Measurements from ENCODE around the gene MINDY2. TPM values are rescaled to one million over a fixed set of nuclear protein-coding genes. Genes with fewer than 3 reads are reported as not detected.
A peak's percentile ranks its signal among the peaks of the same experiment; 100 is the strongest.

MINDY2 gene
- total RNA-seq, 1 experiment from 2014 or later = 17.6 TPM

DNA sequence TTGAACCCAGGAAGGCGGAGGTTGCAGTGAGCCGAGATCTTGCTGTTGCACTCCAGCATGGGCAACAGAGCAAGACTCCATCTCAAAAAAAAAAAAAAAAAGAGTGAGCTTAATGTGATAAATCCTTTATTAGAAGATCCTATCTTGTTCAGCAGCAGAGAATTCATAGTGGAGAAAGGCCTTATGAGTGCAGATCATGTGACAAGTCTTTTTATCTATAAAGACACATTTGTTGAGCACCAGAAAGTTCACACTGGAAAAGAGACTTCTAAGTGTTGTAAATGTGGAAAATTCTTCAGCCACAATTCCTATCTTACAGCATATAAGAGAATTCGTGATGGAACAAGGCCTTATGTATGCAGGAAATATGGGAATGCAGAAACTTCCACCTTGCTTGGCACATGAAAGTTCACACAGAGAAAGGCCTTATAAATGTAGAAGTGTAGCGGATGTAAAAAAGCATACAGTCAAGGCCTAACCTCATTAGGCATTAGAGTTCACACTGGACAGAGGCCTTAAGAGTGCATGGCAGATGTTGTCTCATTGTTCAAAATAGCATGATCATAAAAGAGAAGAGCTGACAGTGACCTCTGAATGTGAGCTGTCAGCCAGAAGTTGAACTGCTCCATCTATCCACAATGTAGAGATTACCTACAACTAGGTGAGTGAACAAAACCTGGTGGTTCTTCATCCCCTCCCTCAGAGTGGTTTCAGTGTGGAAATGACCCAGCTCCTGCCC is 38.3 kb upstream of the MINDY2 start:
- DNase-seq (ENCODE audit: low read depth, low spot score) (no peak), ATAC-seq (no peak)
- H3K9ac ChIP-seq (ENCODE audit: low read length) = peak overlapping the region; percentile 36; the same call in 1 of the 2 replicates
- no TSS peak for BruUV-seq (replicated peaks)
- H3K4me1 ChIP-seq (ENCODE audit: control insufficient read depth in 1 of 2, insufficient read depth in 2 of 2, low read length in 2 of 2) = peaks cover 20 to 45% of the 10 kb centered on the region in 2 experiments
- no peaks in the 10 kb centered on the region for H3K9me2 ChIP-seq (ENCODE audit: insufficient read depth)
- no peak for TF ChIP-seq ZNF274 (IDR thresholded peaks at IDR 0.05; ENCODE audit: low read depth, low read length)
- TF ChIP-seq CEBPB (IDR thresholded peaks at IDR 0.05; ENCODE audit: low read depth) = no peak
- TF ChIP-seq, protein P1, sequence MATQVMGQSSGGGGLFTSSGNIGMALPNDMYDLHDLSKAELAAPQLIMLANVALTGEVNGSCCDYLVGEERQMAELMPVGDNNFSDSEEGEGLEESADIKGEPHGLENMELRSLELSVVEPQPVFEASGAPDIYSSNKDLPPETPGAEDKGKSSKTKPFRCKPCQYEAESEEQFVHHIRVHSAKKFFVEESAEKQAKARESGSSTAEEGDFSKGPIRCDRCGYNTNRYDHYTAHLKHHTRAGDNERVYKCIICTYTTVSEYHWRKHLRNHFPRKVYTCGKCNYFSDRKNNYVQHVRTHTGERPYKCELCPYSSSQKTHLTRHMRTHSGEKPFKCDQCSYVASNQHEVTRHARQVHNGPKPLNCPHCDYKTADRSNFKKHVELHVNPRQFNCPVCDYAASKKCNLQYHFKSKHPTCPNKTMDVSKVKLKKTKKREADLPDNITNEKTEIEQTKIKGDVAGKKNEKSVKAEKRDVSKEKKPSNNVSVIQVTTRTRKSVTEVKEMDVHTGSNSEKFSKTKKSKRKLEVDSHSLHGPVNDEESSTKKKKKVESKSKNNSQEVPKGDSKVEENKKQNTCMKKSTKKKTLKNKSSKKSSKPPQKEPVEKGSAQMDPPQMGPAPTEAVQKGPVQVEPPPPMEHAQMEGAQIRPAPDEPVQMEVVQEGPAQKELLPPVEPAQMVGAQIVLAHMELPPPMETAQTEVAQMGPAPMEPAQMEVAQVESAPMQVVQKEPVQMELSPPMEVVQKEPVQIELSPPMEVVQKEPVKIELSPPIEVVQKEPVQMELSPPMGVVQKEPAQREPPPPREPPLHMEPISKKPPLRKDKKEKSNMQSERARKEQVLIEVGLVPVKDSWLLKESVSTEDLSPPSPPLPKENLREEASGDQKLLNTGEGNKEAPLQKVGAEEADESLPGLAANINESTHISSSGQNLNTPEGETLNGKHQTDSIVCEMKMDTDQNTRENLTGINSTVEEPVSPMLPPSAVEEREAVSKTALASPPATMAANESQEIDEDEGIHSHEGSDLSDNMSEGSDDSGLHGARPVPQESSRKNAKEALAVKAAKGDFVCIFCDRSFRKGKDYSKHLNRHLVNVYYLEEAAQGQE (IDR thresholded peaks at IDR 0.05; ENCODE audit: low read depth) = no peak
- no peak for TF ChIP-seq ELF1 (IDR thresholded peaks at IDR 0.05; ENCODE audit: borderline replicate concordance, low read depth)
- TF ChIP-seq EZH2 (IDR thresholded peaks at IDR 0.05) = no peak
- TF ChIP-seq EZH2phosphoT487 (IDR thresholded peaks at IDR 0.05; ENCODE audit: borderline replicate concordance) = no peak
- no peak for TF ChIP-seq TCF7L2 (IDR thresholded peaks at IDR 0.05; ENCODE audit: borderline replicate concordance, extremely low read depth, insufficient read depth, insufficient read length)
- CTCF ChIA-PET = interaction anchor here (0.7 kb wide), 1 partner anchor 56 kb away, joined by 4 read pairs; no protein-coding TSS in a partner anchor
- H2AFZ ChIP-seq (ENCODE audit: low read depth, low read length, poor library complexity, severe bottlenecking) = no peak overlapping the region
- no peaks in the 10 kb centered on the region for H3K36me3 ChIP-seq (ENCODE audit: control insufficient read depth in 1 of 2, insufficient read depth in 2 of 2, low read length in 2 of 2)
- H3K4me3 ChIP-seq (replicated peaks in 1 of 2; ENCODE audit: low read depth in 1 of 2, low read length in 2 of 2) = no peak overlapping the region
- no peaks in the 10 kb centered on the region for H3K9me3 ChIP-seq (ENCODE audit: control insufficient read depth in 1 of 2, insufficient read depth in 1 of 2, low read depth in 1 of 2, low read length in 2 of 2)
- H3K27me3 ChIP-seq (ENCODE audit: insufficient read depth, low read length) = no peaks in the 10 kb centered on the region
- H4K20me1 ChIP-seq (ENCODE audit: insufficient read depth) = no peaks in the 10 kb centered on the region
- H3K27ac ChIP-seq (ENCODE audit: low read depth, low read length) = peak overlapping the region; percentile 59; the same call in 1 of the 2 replicates
- H3K79me2 ChIP-seq (ENCODE audit: insufficient read depth, low read length) = peaks cover 95% of the 10 kb centered on the region
- intact Hi-C loops (cut with micrococcal nuclease) = no loop called here
- POLR2A ChIA-PET = no interaction called here
- RAD21 ChIA-PET (ENCODE audit: low non-redundant PET in 1 of 2, low total read pairs in 2 of 2, uncharacterized antibody in 2 of 2, unreplicated experiment in 2 of 2) = no interaction called here
- peak overlapping the region; percentile 61 for H3K4me2 ChIP-seq (ENCODE audit: low read length)
